Mesenchymal stem cell (in vitro differentiated cells and primary cell): ENCODE measurements around the gene GREB1L.

Source experiments
- DNase-seq: peaks from one replicate; pipeline ENCODE4 v3.0.0-alpha.2; 2013
- H2AFZ ChIP-seq: one replicate; pipeline ENCODE4 v1.6.1; 2013; ENCODE audit warnings: low read depth, mild to moderate bottlenecking, control low read depth, inconsistent platforms, low read length, moderate library complexity
- H2AK5ac ChIP-seq: 2 replicates; pipeline ENCODE4 v1.6.1; 2013; ENCODE audit warnings: low read length, moderate library complexity, mild to moderate bottlenecking, inconsistent platforms; ENCODE audit not compliant: severe bottlenecking
- H2BK120ac ChIP-seq: one replicate; pipeline ENCODE4 v1.6.1; 2013; ENCODE audit warnings: low read depth, mild to moderate bottlenecking, inconsistent platforms, low read length, moderate library complexity
- H2BK12ac ChIP-seq, 2 experiments: one replicate each; pipeline ENCODE4 v1.6.1; 2013; ENCODE audit warnings: inconsistent platforms in 2 of 2, low read length in 2 of 2, mild to moderate bottlenecking in 2 of 2, moderate library complexity in 2 of 2, control low read depth in 1 of 2
- H2BK15ac ChIP-seq: one replicate; pipeline ENCODE4 v1.6.1; 2013; ENCODE audit warnings: mild to moderate bottlenecking, low read depth, inconsistent platforms; ENCODE audit not compliant: poor library complexity, severe bottlenecking
- H2BK5ac ChIP-seq: 2 replicates; pipeline ENCODE4 v1.6.1; 2013; ENCODE audit warnings: low read depth, mild to moderate bottlenecking, low read length, control low read depth, inconsistent platforms; ENCODE audit not compliant: poor library complexity, severe bottlenecking
- H3K14ac ChIP-seq, 2 experiments: one replicate each; pipeline ENCODE4 v1.6.1; 2013; ENCODE audit warnings: inconsistent platforms in 2 of 2, low read length in 2 of 2, control low read depth in 1 of 2, mild to moderate bottlenecking in 1 of 2, moderate library complexity in 1 of 2
- H3K18ac ChIP-seq, 2 experiments: one replicate each; pipeline ENCODE4 v1.6.1; 2013; ENCODE audit warnings: inconsistent platforms in 2 of 2, low read length in 2 of 2, control low read depth in 1 of 2, low read depth in 1 of 2, mild to moderate bottlenecking in 1 of 2
- H3K23ac ChIP-seq, 2 experiments: one replicate each; pipeline ENCODE4 v1.6.1; 2013; ENCODE audit warnings: inconsistent platforms in 2 of 2, low read length in 2 of 2, mild to moderate bottlenecking in 2 of 2, moderate library complexity in 2 of 2, control low read depth in 1 of 2
- H3K27ac ChIP-seq: 2 replicates; pipeline ENCODE4 v1.5.1; 2013; ENCODE audit warnings: mild to moderate bottlenecking, moderate library complexity, low read length, control low read depth, inconsistent platforms; ENCODE audit not compliant: poor library complexity, severe bottlenecking
- H3K27me3 ChIP-seq, 2 experiments: 2 replicates each; pipeline versions ENCODE4 v1.6.1 to v1.7.0; 2013; ENCODE audit warnings: low read length in 2 of 2, mild to moderate bottlenecking in 2 of 2, moderate library complexity in 2 of 2, control low read depth in 1 of 2, inconsistent platforms in 1 of 2; ENCODE audit not compliant: control insufficient read depth in 1 of 2, insufficient read depth in 1 of 2
- H3K36me3 ChIP-seq, 2 experiments: 2 replicates each; pipeline versions ENCODE4 v1.6.1 to v1.7.0; 2013; ENCODE audit warnings: low read length in 2 of 2, control low read depth in 1 of 2, inconsistent platforms in 1 of 2, low read depth in 1 of 2, mild to moderate bottlenecking in 1 of 2; ENCODE audit not compliant: insufficient read depth in 2 of 2, control insufficient read depth in 1 of 2
- H3K4ac ChIP-seq, 2 experiments: one replicate each; pipeline ENCODE4 v1.6.1; 2013; ENCODE audit warnings: inconsistent platforms in 2 of 2, low read length in 2 of 2, mild to moderate bottlenecking in 2 of 2, moderate library complexity in 2 of 2, control low read depth in 1 of 2, low read depth in 1 of 2
- H3K4me1 ChIP-seq: 2 replicates; pipeline ENCODE4 v1.6.1; 2013; ENCODE audit warnings: low read depth, low read length, control low read depth; ENCODE audit not compliant: control insufficient read depth, insufficient read depth
- H3K4me2 ChIP-seq: 2 replicates; pipeline ENCODE4 v1.6.1; 2013; ENCODE audit warnings: low read length, mild to moderate bottlenecking, inconsistent platforms; ENCODE audit not compliant: poor library complexity, severe bottlenecking
- H3K4me3 ChIP-seq, 2 experiments: 2 replicates each; pipeline versions ENCODE4 v1.5.1 to v1.7.0; 2013; ENCODE audit warnings: low read length in 2 of 2, mild to moderate bottlenecking in 2 of 2, control low read depth in 1 of 2, low read depth in 1 of 2; ENCODE audit not compliant: insufficient read depth in 1 of 2
- H3K79me1 ChIP-seq: replicated peaks from 2 replicates; pipeline ENCODE4 v1.6.1; 2013; ENCODE audit warnings: mild to moderate bottlenecking, control low read depth, low read length, inconsistent platforms; ENCODE audit not compliant: poor library complexity, severe bottlenecking
- H3K9ac ChIP-seq: 2 replicates; pipeline ENCODE4 v1.7.0; 2013; ENCODE audit warnings: mild to moderate bottlenecking, low read length, moderate library complexity
- H3K9me3 ChIP-seq: 2 replicates; pipeline ENCODE4 v1.7.0; 2013; ENCODE audit warnings: mild to moderate bottlenecking, low read length; ENCODE audit not compliant: control insufficient read depth
- H4K8ac ChIP-seq: one replicate; pipeline ENCODE4 v1.6.1; 2013; ENCODE audit warnings: inconsistent platforms, mild to moderate bottlenecking, low read length, moderate library complexity
- H4K91ac ChIP-seq: one replicate; pipeline ENCODE4 v1.6.1; 2013; ENCODE audit warnings: mild to moderate bottlenecking, low read length, inconsistent platforms
- WGBS: methylation state at CpG from one replicate; pipeline ENCODE4 v1.1.7; 2013; ENCODE audit warnings: mixed read lengths; 5-methylcytosine and 5-hydroxymethylcytosine counted together

The GREB1L gene

GRCh38 chr18:21450913-21451312 is 208.9 kb downstream of the GREB1L start:
- H2BK5ac ChIP-seq: no peak overlapping the region
- no peak overlapping the region for H3K27ac ChIP-seq
- no peak overlapping the region for H2AK5ac ChIP-seq
- no peaks in the 10 kb centered on the region for H3K27me3 ChIP-seq
- no peak overlapping the region for H3K14ac ChIP-seq
- no peak overlapping the region for H3K18ac ChIP-seq
- H3K9ac ChIP-seq: no peak overlapping the region
- no peaks in the 10 kb centered on the region for H3K79me1 ChIP-seq
- H3K9me3 ChIP-seq: no peaks in the 10 kb centered on the region
- H3K36me3 ChIP-seq: no peaks in the 10 kb centered on the region
- no CpG with 5 or more reads among the region's 1 CpG for WGBS
- no peak overlapping the region for H3K23ac ChIP-seq
- peaks cover 2% of the 10 kb centered on the region for H3K4me1 ChIP-seq
- H3K4me3 ChIP-seq: no peak overlapping the region
- H4K8ac ChIP-seq: no peak overlapping the region
- no peak overlapping the region for H2BK12ac ChIP-seq
- no peak overlapping the region for H4K91ac ChIP-seq
- no peak for DNase-seq
- no peak overlapping the region for H2AFZ ChIP-seq
- H2BK120ac ChIP-seq: no peak overlapping the region
- no peak overlapping the region for H2BK15ac ChIP-seq
- no peak overlapping the region for H3K4ac ChIP-seq
- H3K4me2 ChIP-seq: no peak overlapping the region

GRCh38 chr18:21451851-21452250 is 209.8 kb downstream of the GREB1L start:
- H2AK5ac ChIP-seq: no peak overlapping the region
- H3K36me3 ChIP-seq: no peaks in the 10 kb centered on the region
- no peak overlapping the region for H2BK15ac ChIP-seq
- no peak overlapping the region for H2BK5ac ChIP-seq
- H3K9ac ChIP-seq: no peak overlapping the region
- WGBS: 78% methylated on average over 2 of the region's 2 CpGs
- H2AFZ ChIP-seq: no peak overlapping the region
- H3K27me3 ChIP-seq: no peaks in the 10 kb centered on the region
- DNase-seq: peak; percentile 13
- H2BK120ac ChIP-seq: no peak overlapping the region
- no peaks in the 10 kb centered on the region for H3K9me3 ChIP-seq
- no peaks in the 10 kb centered on the region for H3K79me1 ChIP-seq
- no peak overlapping the region for H3K14ac ChIP-seq
- H3K4me3 ChIP-seq: no peak overlapping the region
- no peak overlapping the region for H3K27ac ChIP-seq
- H3K4me2 ChIP-seq: no peak overlapping the region
- peaks cover 2% of the 10 kb centered on the region for H3K4me1 ChIP-seq
- no peak overlapping the region for H4K8ac ChIP-seq
- no peak overlapping the region for H3K23ac ChIP-seq
- no peak overlapping the region for H2BK12ac ChIP-seq
- no peak overlapping the region for H4K91ac ChIP-seq
- H3K18ac ChIP-seq: no peak overlapping the region
- H3K4ac ChIP-seq: no peak overlapping the region

- peaks cover 2% of the 10 kb centered on the region for H3K4me1 ChIP-seq
- no peak overlapping the region for H4K91ac ChIP-seq
- H3K36me3 ChIP-seq: no peaks in the 10 kb centered on the region
- no peak overlapping the region for H3K4ac ChIP-seq
- H3K23ac ChIP-seq: no peak overlapping the region
- H2BK12ac ChIP-seq: no peak overlapping the region
- no peak overlapping the region for H3K18ac ChIP-seq
- H3K9me3 ChIP-seq: no peaks in the 10 kb centered on the region
- no peak overlapping the region for H2BK120ac ChIP-seq
- no peak overlapping the region for H3K4me3 ChIP-seq
- 50% methylated on average over 2 of the region's 2 CpGs for WGBS
- no peak overlapping the region for H4K8ac ChIP-seq
- no peaks in the 10 kb centered on the region for H3K27me3 ChIP-seq
- H3K4me2 ChIP-seq: no peak overlapping the region
- H2BK5ac ChIP-seq: no peak overlapping the region
- H2AFZ ChIP-seq: no peak overlapping the region
- H3K27ac ChIP-seq: no peak overlapping the region
- no peak overlapping the region for H3K14ac ChIP-seq
- no peak overlapping the region for H2AK5ac ChIP-seq
- H3K79me1 ChIP-seq: no peaks in the 10 kb centered on the region
- H3K9ac ChIP-seq: no peak overlapping the region
- DNase-seq: peak; percentile 10
- no peak overlapping the region for H2BK15ac ChIP-seq
Measured at GRCh38 chr18:21452276-21452780, 210.3 kb downstream of the GREB1L start.

GRCh38 chr18:21452796-21453510 is 210.9 kb downstream of the GREB1L start:
- Histone ChIP-seq H3K4ac (no peak overlapping the region), H3K4me3 (no peak overlapping the region)
- 38% methylated on average over 2 of the region's 4 CpGs for whole genome bisulfite sequencing

More at GRCh38 chr18:21452796-21453510, 210.9 kb downstream of the GREB1L start:
- Histone ChIP-seq H3K36me3 (no peaks in the 10 kb centered on the region), H3K4me1 (peaks cover 2% of the 10 kb centered on the region), H3K4me2 (no peak overlapping the region), H4K8ac (no peak overlapping the region), H2BK12ac (no peak overlapping the region), H2BK5ac (no peak overlapping the region), H3K14ac (no peak overlapping the region), H3K18ac (no peak overlapping the region), H3K23ac (no peak overlapping the region), H2AFZ (no peak overlapping the region), H3K79me1 (no peaks in the 10 kb centered on the region), H3K9me3 (no peaks in the 10 kb centered on the region), H3K27me3 (no peaks in the 10 kb centered on the region), H3K27ac (no peak overlapping the region), H4K91ac (no peak overlapping the region), H2BK120ac (no peak overlapping the region), H2BK15ac (no peak overlapping the region), H2AK5ac (no peak overlapping the region), H3K9ac (no peak overlapping the region)
- DNase-seq: no peak
